ENCODE measurements around the gene SVEP1.

DNA sequence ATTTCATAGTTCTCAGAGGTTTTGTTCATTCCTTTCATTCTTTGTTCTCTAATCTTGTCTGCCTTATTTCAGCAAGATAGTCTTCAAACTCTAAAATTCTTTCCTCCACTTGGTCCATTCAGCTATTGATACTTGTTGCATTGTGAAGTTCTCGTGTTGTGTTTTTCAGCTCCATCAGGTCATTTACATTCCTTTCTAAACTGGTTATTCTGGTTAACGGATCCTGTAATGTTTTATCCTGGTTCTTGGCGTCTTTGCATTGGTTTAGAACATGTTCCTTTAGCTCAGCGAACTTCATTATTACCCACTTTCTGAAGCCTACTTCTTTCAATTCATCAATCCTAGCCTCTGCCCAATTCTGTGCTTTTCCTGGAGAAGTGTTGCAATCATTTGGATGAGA, 196.8 kb downstream of the SVEP1 start:
- no peak for TF ChIP-seq EZH2 (IDR thresholded peaks at IDR 0.05; ENCODE audit: borderline replicate concordance, low read depth, low read length, severe bottlenecking)
- TF ChIP-seq CTCF (IDR thresholded peaks at IDR 0.05; ENCODE audit: borderline replicate concordance, extremely low read depth, low read length, poor library complexity, severe bottlenecking) = no peak
